Activated CD4-positive, alpha-beta T cell treated with anti-CD3 and anti-CD28 coated beads, Interleukin-2, amount 10 ng/mL, durations not matched to agents 7 days and 5 days (primary cell): Measurements from ENCODE around the gene PEAK1. TPM values are rescaled to one million over a fixed set of nuclear protein-coding genes. Genes with fewer than 3 reads are reported as not detected.
"Not testable (repeated sequence)": the region's sequence is repeated elsewhere in the genome, so short reads cannot be mapped to it uniquely, and the experiment has no call there.

Experiments used
- CTCF ChIA-PET: fragments of 350-600 bp; sonication (Branson Sonifier 250); formaldehyde crosslinking; loops from one replicate; lab custom pipeline; 2021; ENCODE audit warnings: antibody characterized with exemption; lab: Charles Lee
- POLR2A ChIA-PET: fragments of 350-600 bp; sonication (Branson Sonifier 250); formaldehyde crosslinking; loops from one replicate; lab custom pipeline; 2021; ENCODE audit warnings: antibody characterized with exemption; lab: Charles Lee
- DNase-seq: peaks from one replicate; pipeline ENCODE4 v3.0.0-alpha.2; 2020
- H3K27ac Mint-ChIP-seq: one replicate; pipeline ENCODE4 v1.8.0; 2021; ENCODE audit warnings: mild to moderate bottlenecking, moderate library complexity, mixed read lengths
- H3K27me3 Mint-ChIP-seq: one replicate; pipeline ENCODE4 v1.8.0; 2021; ENCODE audit warnings: mixed read lengths
- H3K36me3 Mint-ChIP-seq: one replicate; pipeline ENCODE4 v1.8.0; 2021; ENCODE audit warnings: low read depth, mixed read lengths
- H3K4me1 Mint-ChIP-seq: one replicate; pipeline ENCODE4 v1.8.0; 2021; ENCODE audit warnings: mixed read lengths
- H3K4me3 Mint-ChIP-seq: one replicate; pipeline ENCODE4 v1.8.0; 2021; ENCODE audit warnings: mild to moderate bottlenecking, moderate library complexity, mixed read lengths
- H3K9me3 Mint-ChIP-seq: one replicate; pipeline ENCODE4 v1.8.0; 2021; ENCODE audit warnings: mixed read lengths
- total RNA-seq, 2 experiments: library from RNA; stranded (reverse); gene quantifications; one replicate each; pipeline ENCODE4 v1.2.3, GENCODE V29; 2021

PEAK1 gene
- total RNA-seq, 2 experiments from 2014 or later, result 27.9 to 29.4 TPM

- Mint-ChIP-seq H3K9me3 (no peaks in the 10 kb centered on the region), H3K27ac (peak overlapping the region; percentile 76), H3K36me3 (peaks cover 8% of the 10 kb centered on the region), H3K4me3 (no peak overlapping the region), H3K27me3 (no peaks in the 10 kb centered on the region), H3K4me1 (peaks cover 61% of the 10 kb centered on the region)
- CTCF ChIA-PET, result interaction anchor here (1.3 to 1.5 kb wide), 2 partner anchors 14 to 208 kb away, joined by 3 read pairs; no protein-coding TSS in a partner anchor
- DNase-seq, result peak; percentile 7
- POLR2A ChIA-PET, result interaction anchor here (0.6 kb wide), 1 partner anchor 21 kb away, joined by 3 read pairs; no protein-coding TSS in a partner anchor
Observed at GRCh38 chr15:77181305-77182074, 238.4 kb downstream of the PEAK1 start.

GRCh38 chr15:77180757-77181156, 239.1 kb downstream of the PEAK1 start:
- Mint-ChIP-seq H3K4me1 (peaks cover 58% of the 10 kb centered on the region), H3K27ac (no peak overlapping the region), H3K27me3 (no peaks in the 10 kb centered on the region), H3K36me3 (peaks cover 8% of the 10 kb centered on the region), H3K4me3 (no peak overlapping the region), H3K9me3 (no peaks in the 10 kb centered on the region)
- ChIA-PET CTCF (interaction anchor here (0.6 to 1.5 kb wide), 3 partner anchors 13 to 355 kb away, joined by 3 to 4 read pairs (median 3); no protein-coding TSS in a partner anchor), POLR2A (no interaction called here)
- DNase-seq, result no peak

- Mint-ChIP-seq H3K36me3 (peaks cover 8% of the 10 kb centered on the region), H3K27ac (peak overlapping the region; percentile 91), H3K27me3 (no peaks in the 10 kb centered on the region), H3K4me1 (peaks cover 54% of the 10 kb centered on the region), H3K4me3 (no peak overlapping the region), H3K9me3 (no peaks in the 10 kb centered on the region)
- no peak for DNase-seq
- ChIA-PET POLR2A (interaction anchor here (0.7 kb wide), 1 partner anchor 157 kb away, joined by 3 read pairs; no protein-coding TSS in a partner anchor), CTCF (interaction anchor here (0.6 kb wide), 1 partner anchor 355 kb away, joined by 4 read pairs; no protein-coding TSS in a partner anchor)
Observed at GRCh38 chr15:77180270-77180669, 239.6 kb downstream of the PEAK1 start.

GRCh38 chr15:77179541-77179998, 240.3 kb downstream of the PEAK1 start:
- POLR2A ChIA-PET, result interaction anchor here (0.7 kb wide), 1 partner anchor 156 kb away, joined by 3 read pairs; no protein-coding TSS in a partner anchor
- H3K4me3 Mint-ChIP-seq, result peak overlapping the region; percentile 16

GRCh38 chr15:77178411-77178810, 241.5 kb downstream of the PEAK1 start:
- peaks cover 49% of the 10 kb centered on the region for H3K4me1 Mint-ChIP-seq
- no peak for DNase-seq
- H3K36me3 Mint-ChIP-seq, result peaks cover 11% of the 10 kb centered on the region
- H3K27me3 Mint-ChIP-seq, result no peaks in the 10 kb centered on the region
- no peak overlapping the region for H3K4me3 Mint-ChIP-seq
- no peak overlapping the region for H3K27ac Mint-ChIP-seq
- ChIA-PET CTCF (no interaction called here), POLR2A (no interaction called here)
- no peaks in the 10 kb centered on the region for H3K9me3 Mint-ChIP-seq

More at GRCh38 chr15:77179541-77179998, 240.3 kb downstream of the PEAK1 start:
- H3K27ac Mint-ChIP-seq, result peak overlapping the region; percentile 91
- H3K4me1 Mint-ChIP-seq, result peaks cover 49% of the 10 kb centered on the region
- H3K27me3 Mint-ChIP-seq, result no peaks in the 10 kb centered on the region
- H3K36me3 Mint-ChIP-seq, result peaks cover 8% of the 10 kb centered on the region
- no peaks in the 10 kb centered on the region for H3K9me3 Mint-ChIP-seq
- CTCF ChIA-PET, result no interaction called here
- peak; percentile 51 for DNase-seq

- H3K27me3 Mint-ChIP-seq, DNase-seq, H3K4me3 Mint-ChIP-seq, H3K27ac Mint-ChIP-seq, H3K36me3 Mint-ChIP-seq, CTCF ChIA-PET, H3K9me3 Mint-ChIP-seq, POLR2A ChIA-PET: not testable (repeated sequence)
- H3K4me1 Mint-ChIP-seq, result peaks cover 31% of the 10 kb centered on the region
Observed at GRCh38 chr15:77176148-77176547, 243.8 kb downstream of the PEAK1 start.

GRCh38 chr15:77173487-77173886, 246.4 kb downstream of the PEAK1 start:
- Mint-ChIP-seq H3K27me3 (no peaks in the 10 kb centered on the region), H3K9me3 (no peaks in the 10 kb centered on the region), H3K4me1 (peaks cover 5% of the 10 kb centered on the region), H3K36me3 (peaks cover 3% of the 10 kb centered on the region), H3K4me3 (no peak overlapping the region), H3K27ac (no peak overlapping the region)
- POLR2A ChIA-PET, result no interaction called here
- DNase-seq, result no peak
- CTCF ChIA-PET, result no interaction called here

GRCh38 chr15:77171221-77171967, 248.5 kb downstream of the PEAK1 start:
- Mint-ChIP-seq H3K4me1 (no peaks in the 10 kb centered on the region), H3K36me3 (peaks cover 3% of the 10 kb centered on the region), H3K9me3 (no peaks in the 10 kb centered on the region), H3K27ac (no peak overlapping the region), H3K4me3 (no peak overlapping the region), H3K27me3 (no peaks in the 10 kb centered on the region)
- no peak for DNase-seq
- ChIA-PET CTCF (interaction anchor here (0.7 kb wide), 1 partner anchor 22 kb away, joined by 3 read pairs; no protein-coding TSS in a partner anchor), POLR2A (no interaction called here)

- DNase-seq, result no peak
- no peaks in the 10 kb centered on the region for H3K27me3 Mint-ChIP-seq
- ChIA-PET POLR2A (no interaction called here), CTCF (no interaction called here)
- no peak overlapping the region for H3K27ac Mint-ChIP-seq
- H3K4me1 Mint-ChIP-seq, result peaks cover 9% of the 10 kb centered on the region
- no peak overlapping the region for H3K4me3 Mint-ChIP-seq
- no peaks in the 10 kb centered on the region for H3K9me3 Mint-ChIP-seq
- H3K36me3 Mint-ChIP-seq, result peaks cover 3% of the 10 kb centered on the region
Observed at GRCh38 chr15:77168616-77169015, 251.3 kb downstream of the PEAK1 start.

GRCh38 chr15:77168141-77168540, 251.8 kb downstream of the PEAK1 start:
- POLR2A ChIA-PET, result no interaction called here

GRCh38 chr15:77167406-77167805, 252.5 kb downstream of the PEAK1 start:
- Mint-ChIP-seq H3K4me1 (peaks cover 18% of the 10 kb centered on the region), H3K4me3 (no peak overlapping the region)
- CTCF ChIA-PET, result interaction anchor here (1.3 kb wide), 1 partner anchor 14 kb away, joined by 3 read pairs; no protein-coding TSS in a partner anchor

More at GRCh38 chr15:77168141-77168540, 251.8 kb downstream of the PEAK1 start:
- H3K27me3 Mint-ChIP-seq, result no peaks in the 10 kb centered on the region
- CTCF ChIA-PET, result interaction anchor here (1.3 kb wide), 1 partner anchor 13 kb away, joined by 3 read pairs; no protein-coding TSS in a partner anchor
- H3K36me3 Mint-ChIP-seq, result no peaks in the 10 kb centered on the region
- H3K27ac Mint-ChIP-seq, result no peak overlapping the region
- H3K4me3 Mint-ChIP-seq, result no peak overlapping the region
- peaks cover 14% of the 10 kb centered on the region for H3K4me1 Mint-ChIP-seq
- DNase-seq, result no peak
- no peaks in the 10 kb centered on the region for H3K9me3 Mint-ChIP-seq

GRCh38 chr15:77163781-77164384, 256.0 kb downstream of the PEAK1 start:
- no peaks in the 10 kb centered on the region for H3K27me3 Mint-ChIP-seq
- no peaks in the 10 kb centered on the region for H3K9me3 Mint-ChIP-seq
- DNase-seq, result no peak
- CTCF ChIA-PET, result no interaction called here
- H3K4me1 Mint-ChIP-seq, result peaks cover 34% of the 10 kb centered on the region
- POLR2A ChIA-PET, result no interaction called here
- H3K27ac Mint-ChIP-seq, result no peak overlapping the region
- H3K36me3 Mint-ChIP-seq, result no peaks in the 10 kb centered on the region
- no peak overlapping the region for H3K4me3 Mint-ChIP-seq

More at GRCh38 chr15:77167406-77167805, 252.5 kb downstream of the PEAK1 start:
- H3K36me3 Mint-ChIP-seq, result no peaks in the 10 kb centered on the region
- POLR2A ChIA-PET, result no interaction called here
- no peaks in the 10 kb centered on the region for H3K9me3 Mint-ChIP-seq
- DNase-seq, result no peak
- no peaks in the 10 kb centered on the region for H3K27me3 Mint-ChIP-seq
- H3K27ac Mint-ChIP-seq, result no peak overlapping the region
